Sigmoid colon (tissue), 4 donors: Measurements from ENCODE around the gene C14orf93.

Experiments
- EP300 ChIP-seq, 4 donors: sonication (generic); formaldehyde crosslinking; IDR thresholded peaks; one replicate each; pipeline ENCODE4 v1.6.1; 2017; ENCODE audit warnings: antibody characterized with exemption in 4 of 4
- POLR2A ChIP-seq, 2 donors: fragments of 450-650 bp; IDR thresholded peaks; one replicate each; pipeline ENCODE4 v1.6.1; 2016; ENCODE audit warnings: antibody characterized with exemption in 2 of 2, mild to moderate bottlenecking in 2 of 2, moderate library complexity in 2 of 2
- POLR2AphosphoS5 ChIP-seq, 4 donors: sonication (generic); formaldehyde crosslinking; IDR thresholded peaks; one replicate each; pipeline ENCODE4 v1.6.1; 2017; ENCODE audit warnings: antibody characterized with exemption in 4 of 4
- TF ChIP-seq, protein P1 (sequence below), 4 experiments: fragments of 450-650 bp in 3 of 4; fragments of 200-600 bp in 1 of 4; IDR thresholded peaks; one replicate each; pipeline ENCODE4 v1.5.1; 2016 to 2019; ENCODE audit warnings: antibody characterized with exemption in 4 of 4, mild to moderate bottlenecking in 3 of 4, moderate library complexity in 2 of 4

DNA sequence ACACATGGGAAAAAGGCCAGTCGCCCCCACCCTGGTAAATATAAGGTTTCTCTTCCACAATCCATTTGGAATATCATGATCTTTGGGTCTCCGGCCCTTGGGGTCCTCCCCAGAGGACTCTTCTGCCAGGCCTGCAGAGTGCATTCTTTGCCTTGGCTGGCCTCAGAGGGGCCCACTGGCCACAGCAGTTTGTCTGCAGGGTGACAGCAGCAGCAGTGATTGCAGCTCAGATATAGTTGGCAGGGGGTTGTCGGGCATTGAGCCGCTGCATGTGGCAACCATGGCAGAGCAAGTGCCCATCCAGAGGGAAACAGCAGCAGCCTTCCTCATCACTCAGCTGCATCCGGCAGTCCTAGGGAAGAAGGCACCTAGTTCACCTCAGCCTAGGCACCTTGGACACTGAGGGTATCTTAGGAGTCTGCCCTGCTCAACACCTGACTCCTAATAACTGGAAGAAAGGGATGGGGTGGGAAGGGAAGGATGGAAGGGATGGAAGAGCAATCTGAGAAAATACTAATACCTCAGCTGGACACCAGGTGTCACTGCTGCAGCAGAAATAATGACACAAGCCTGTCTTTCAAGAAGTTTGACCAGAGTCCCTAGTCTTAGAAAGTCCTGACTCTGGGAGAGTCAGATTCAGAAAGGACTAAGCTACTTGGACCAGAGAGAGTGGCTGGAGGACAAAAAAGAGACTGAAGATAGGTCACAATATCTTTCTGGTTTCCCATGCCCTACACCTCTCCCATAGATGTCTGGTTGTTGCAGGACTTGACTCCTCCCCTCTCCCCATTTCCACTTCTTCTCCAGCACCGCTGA lies 36.5 kb downstream of the C14orf93 start:
- no peak for TF ChIP-seq EP300 (IDR thresholded peaks at IDR 0.05)
- TF ChIP-seq, protein P1, sequence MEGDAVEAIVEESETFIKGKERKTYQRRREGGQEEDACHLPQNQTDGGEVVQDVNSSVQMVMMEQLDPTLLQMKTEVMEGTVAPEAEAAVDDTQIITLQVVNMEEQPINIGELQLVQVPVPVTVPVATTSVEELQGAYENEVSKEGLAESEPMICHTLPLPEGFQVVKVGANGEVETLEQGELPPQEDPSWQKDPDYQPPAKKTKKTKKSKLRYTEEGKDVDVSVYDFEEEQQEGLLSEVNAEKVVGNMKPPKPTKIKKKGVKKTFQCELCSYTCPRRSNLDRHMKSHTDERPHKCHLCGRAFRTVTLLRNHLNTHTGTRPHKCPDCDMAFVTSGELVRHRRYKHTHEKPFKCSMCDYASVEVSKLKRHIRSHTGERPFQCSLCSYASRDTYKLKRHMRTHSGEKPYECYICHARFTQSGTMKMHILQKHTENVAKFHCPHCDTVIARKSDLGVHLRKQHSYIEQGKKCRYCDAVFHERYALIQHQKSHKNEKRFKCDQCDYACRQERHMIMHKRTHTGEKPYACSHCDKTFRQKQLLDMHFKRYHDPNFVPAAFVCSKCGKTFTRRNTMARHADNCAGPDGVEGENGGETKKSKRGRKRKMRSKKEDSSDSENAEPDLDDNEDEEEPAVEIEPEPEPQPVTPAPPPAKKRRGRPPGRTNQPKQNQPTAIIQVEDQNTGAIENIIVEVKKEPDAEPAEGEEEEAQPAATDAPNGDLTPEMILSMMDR (IDR thresholded peaks at IDR 0.05), result peak; percentile 63 to 70 (median 66)
- no peak for TF ChIP-seq POLR2A (IDR thresholded peaks at IDR 0.05)
- TF ChIP-seq POLR2AphosphoS5 (IDR thresholded peaks at IDR 0.05), result no peak
